GM21576 (cell line): Measurements from ENCODE around the gene NHEJ1.

ENCODE experiments used
- ATAC-seq: cut with Tn5 transposase; IDR thresholded peaks from one replicate; pipeline ENCODE4 v1.9.1; 2021; ENCODE audit warnings: mild to moderate bottlenecking, moderate library complexity; ENCODE audit not compliant: unreplicated experiment

The NHEJ1 gene

GRCh38 chr2:219031005-219031738 lies 129.4 kb downstream of the NHEJ1 start:
- ATAC-seq: no peak

DNA sequence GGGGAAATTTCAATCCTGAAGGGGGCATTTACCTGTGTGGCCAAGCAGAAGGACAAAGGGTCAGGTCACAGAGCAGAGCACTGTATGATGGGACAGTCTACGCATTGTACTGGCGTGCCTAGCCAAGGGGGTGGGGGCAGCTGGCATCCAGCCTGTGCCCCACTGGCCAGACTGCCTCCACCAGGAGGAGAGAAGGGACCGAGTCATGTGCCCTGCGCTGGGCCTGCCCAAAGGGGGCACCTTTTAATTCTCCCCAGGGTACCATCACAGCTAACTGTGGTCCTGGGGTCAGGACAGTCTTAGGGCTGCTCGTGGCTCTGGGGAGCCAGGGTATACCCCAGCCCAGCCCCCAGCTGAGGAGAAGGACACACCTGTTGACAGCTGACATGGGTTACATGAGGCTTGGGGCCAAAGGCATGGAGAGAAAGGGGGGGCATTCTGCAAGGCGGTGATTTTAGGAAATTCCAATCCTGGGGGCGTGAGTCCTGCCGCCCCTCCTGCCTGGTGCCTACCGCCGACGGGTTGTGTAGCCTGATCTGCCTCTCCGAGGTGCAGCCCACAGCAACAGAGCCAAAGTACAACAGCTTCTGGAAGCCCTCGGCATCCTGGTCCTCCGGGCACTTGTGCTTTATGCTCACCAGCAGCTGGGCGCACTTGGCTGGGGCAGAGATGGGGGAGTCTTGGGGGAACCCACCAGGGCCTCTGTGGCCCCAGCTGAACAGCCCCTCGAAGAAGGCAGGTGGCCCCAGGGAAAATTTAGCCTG lies 130.3 kb downstream of the NHEJ1 start:
- ATAC-seq: no peak

- ATAC-seq: peak; percentile 56
These were observed 130.8 kb downstream of the NHEJ1 start for GRCh38 chr2:219029829-219030165.

DNA sequence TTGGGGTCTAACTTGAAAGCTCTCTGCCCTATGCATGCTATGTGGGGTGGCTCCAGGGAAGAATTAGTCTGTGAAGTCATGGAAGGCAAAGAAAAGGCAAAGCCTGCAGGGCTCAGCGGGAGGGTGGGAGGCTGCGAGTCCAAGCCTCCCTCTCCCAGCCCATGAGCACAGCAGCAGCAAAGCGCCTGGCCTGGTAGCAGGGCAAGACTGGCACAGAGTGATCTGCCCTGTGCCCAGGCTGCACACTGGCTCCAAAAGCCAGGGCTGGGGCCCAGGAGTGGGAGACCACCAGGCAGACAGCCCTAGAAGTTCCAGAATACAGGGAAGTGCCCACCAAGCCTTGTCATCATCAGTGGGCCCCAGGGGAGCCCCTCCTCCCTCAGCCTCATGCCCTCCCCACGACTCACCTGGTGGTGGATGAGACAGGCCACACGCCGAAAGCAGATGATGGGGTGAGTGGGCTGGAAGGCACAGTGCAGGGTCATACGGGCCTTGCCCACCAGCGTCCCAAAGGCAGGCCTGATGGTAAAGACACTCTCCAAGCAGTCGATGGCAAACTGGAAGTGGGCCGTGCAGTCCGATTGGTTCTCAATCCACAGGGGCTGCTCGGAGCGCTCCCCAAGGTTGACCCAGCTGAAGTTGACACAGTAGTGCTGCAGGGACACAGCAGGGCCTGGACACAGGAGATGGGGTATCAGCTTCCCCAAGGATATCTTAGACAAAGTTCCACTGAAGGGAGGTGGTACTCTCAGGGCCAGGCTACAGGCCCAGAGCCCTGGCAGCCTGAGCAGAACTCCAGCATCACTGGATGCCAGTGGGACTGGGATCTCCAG lies 131.4 kb downstream of the NHEJ1 start:
- no peak for ATAC-seq

DNA sequence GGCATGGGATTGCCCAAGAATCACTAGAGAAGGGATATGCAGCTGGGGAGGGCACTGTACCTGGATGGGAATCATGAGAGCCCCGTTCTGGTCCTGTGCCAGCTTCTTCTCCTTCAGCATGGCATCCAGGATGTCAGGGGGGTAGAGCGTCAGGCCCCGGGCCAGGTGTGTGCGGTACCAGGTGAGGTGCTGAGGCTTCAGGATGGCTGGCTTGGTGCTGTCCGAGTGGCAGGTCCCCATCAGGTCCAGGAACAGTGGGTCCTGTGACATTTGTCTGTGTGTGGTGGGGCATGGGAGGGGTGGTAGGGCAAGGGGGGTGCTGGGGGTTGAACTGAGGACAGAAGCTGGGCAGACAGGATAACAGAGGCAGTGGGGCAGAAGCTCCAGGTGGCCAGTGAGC lies 132.5 kb downstream of the NHEJ1 start:
- ATAC-seq: no peak

GRCh38 chr2:219027511-219028055 lies 133.0 kb downstream of the NHEJ1 start:
- no peak for ATAC-seq

GRCh38 chr2:219026946-219027345 lies 133.7 kb downstream of the NHEJ1 start:
- ATAC-seq: no peak

GRCh38 chr2:219025637-219026585 lies 134.7 kb downstream of the NHEJ1 start:
- ATAC-seq: no peak
